AG04450 (cell line): Measurements from ENCODE around the gene RBM39. TPM values are rescaled to one million over a fixed set of nuclear protein-coding genes. Genes with fewer than 3 reads are reported as not detected.
"Not testable (repeated sequence)": the region's sequence is repeated elsewhere in the genome, so short reads cannot be mapped to it uniquely, and the experiment has no call there.

Source experiments
- CTCF ChIA-PET: fragments of 300-600, 350-600 bp; formaldehyde crosslinking; extraction: SDS; loops from one replicate; lab custom pipeline; 2022; ENCODE audit warnings: antibody characterized with exemption, inconsistent platforms; lab: Charles Lee
- POLR2A ChIA-PET: fragments of 350-600 bp; formaldehyde crosslinking; extraction: SDS; loops from one replicate; lab custom pipeline; 2021; ENCODE audit warnings: antibody characterized with exemption, inconsistent platforms; lab: Yijun Ruan, JAX
- DNase-seq: peaks from one replicate; pipeline ENCODE4 v3.0.0-alpha.2; 2011; ENCODE audit warnings: low read depth, low spot score
- H3K27ac ChIP-seq: one replicate; pipeline ENCODE4 v1.5.1; 2012; ENCODE audit warnings: low read depth, low read length, control low read depth
- H3K27me3 ChIP-seq: one replicate; pipeline ENCODE4 v1.6.0; 2012; ENCODE audit warnings: low read length; ENCODE audit not compliant: control insufficient read depth, insufficient read depth
- H3K4me3 ChIP-seq: 2 replicates; pipeline ENCODE4 v1.5.1; 2011; ENCODE audit warnings: mild to moderate bottlenecking, low read depth, low read length, control low read depth
- H3K9me3 ChIP-seq: 2 replicates; pipeline ENCODE4 v1.5.1; 2012; ENCODE audit warnings: low read length; ENCODE audit not compliant: control insufficient read depth, insufficient read depth
- CTCF ChIP-seq: IDR thresholded peaks from 2 replicates; pipeline ENCODE4 v1.5.1; 2011; ENCODE audit warnings: low read depth, low read length, control low read depth, inconsistent platforms
- polyA plus RNA-seq: library from polyadenylated mRNA; depleted of rRNA; stranded (reverse); fragments of >200 nt; gene quantifications from 2 replicates; pipeline ENCODE4 v1.2.3, GENCODE V29; 2011

Gene RBM39
- polyA plus RNA-seq, 1 experiment = 144 TPM

GRCh38 chr20:35716330-35716729, 25.7 kb downstream of the RBM39 start:
- POLR2A ChIA-PET = interaction anchor here (0.5 to 0.7 kb wide), 2 partner anchors 9 to 10 kb away, joined by 4 to 8 read pairs; no protein-coding TSS in a partner anchor
- CTCF ChIA-PET = no interaction called here

GRCh38 chr20:35715652-35716051, 26.4 kb downstream of the RBM39 start:
- no peak for TF ChIP-seq CTCF
- POLR2A ChIA-PET = interaction anchor here (0.5 to 1.1 kb wide), 3 partner anchors 9 to 26 kb away, joined by 3 to 6 read pairs (median 3); partner anchors contain the start of gene RBM39
- Histone ChIP-seq H3K4me3 (no peak overlapping the region), H3K27ac (no peak overlapping the region), H3K27me3 (no peaks in the 10 kb centered on the region), H3K9me3 (no peaks in the 10 kb centered on the region)
- CTCF ChIA-PET = interaction anchor here (0.9 kb wide), 1 partner anchor 239 kb away, joined by 4 read pairs; no protein-coding TSS in a partner anchor
- no peak for DNase-seq

More at GRCh38 chr20:35716330-35716729, 25.7 kb downstream of the RBM39 start:
- Histone ChIP-seq H3K27me3 (no peaks in the 10 kb centered on the region), H3K4me3 (no peak overlapping the region), H3K27ac (no peak overlapping the region), H3K9me3 (no peaks in the 10 kb centered on the region)
- no peak for TF ChIP-seq CTCF
- no peak for DNase-seq

GRCh38 chr20:35714127-35714526, 27.9 kb downstream of the RBM39 start:
- Histone ChIP-seq H3K27ac (no peak overlapping the region), H3K9me3 (no peaks in the 10 kb centered on the region), H3K4me3 (no peak overlapping the region), H3K27me3 (no peaks in the 10 kb centered on the region)
- POLR2A ChIA-PET = interaction anchor here (0.7 kb wide), 1 partner anchor 433 kb away, joined by 19 read pairs; no protein-coding TSS in a partner anchor
- TF ChIP-seq CTCF = no peak
- no peak for DNase-seq
- CTCF ChIA-PET = interaction anchor here (0.8 to 1.1 kb wide), 2 partner anchors 15 to 152 kb away, joined by 3 to 7 read pairs; no protein-coding TSS in a partner anchor

GRCh38 chr20:35713120-35713519, 28.9 kb downstream of the RBM39 start:
- POLR2A ChIA-PET = interaction anchor here (0.6 kb wide), 1 partner anchor 80 kb away, joined by 4 read pairs; no protein-coding TSS in a partner anchor
- CTCF ChIA-PET = interaction anchor here (0.6 to 1.1 kb wide), 2 partner anchors 153 to 178 kb away, joined by 5 to 7 read pairs; no protein-coding TSS in a partner anchor
- not testable (repeated sequence) for H3K9me3 ChIP-seq

GRCh38 chr20:35711588-35712209, 30.4 kb downstream of the RBM39 start:
- Histone ChIP-seq H3K9me3 (no peaks in the 10 kb centered on the region), H3K27ac (no peak overlapping the region), H3K27me3 (no peaks in the 10 kb centered on the region), H3K4me3 (no peak overlapping the region)
- CTCF ChIA-PET = interaction anchor here (0.6 kb wide), 1 partner anchor 38 kb away, joined by 10 read pairs; no protein-coding TSS in a partner anchor
- no peak for TF ChIP-seq CTCF
- DNase-seq = no peak
- POLR2A ChIA-PET = interaction anchor here (0.8 to 1.0 kb wide), 2 partner anchors 13 to 24 kb away, joined by 3 read pairs; no protein-coding TSS in a partner anchor

More at GRCh38 chr20:35713120-35713519, 28.9 kb downstream of the RBM39 start:
- H3K4me3 ChIP-seq, H3K27ac ChIP-seq, DNase-seq, H3K27me3 ChIP-seq: not testable (repeated sequence)
